Neural progenitor cell (in vitro differentiated cells): ENCODE measurements around the gene ENAH.

Experiments
- CTCF ChIP-seq: fragments of 200-600 bp; sonication (generic); IDR thresholded peaks from 2 replicates; pipeline ENCODE4 v1.5.1; 2017; ENCODE audit warnings: antibody characterized with exemption, mild to moderate bottlenecking
- EZH2 ChIP-seq: fragments of 200-600 bp; sonication (generic); IDR thresholded peaks from 2 replicates; pipeline ENCODE4 v1.6.1; 2017; ENCODE audit warnings: antibody characterized with exemption, mild to moderate bottlenecking, moderate library complexity

GRCh38 chr1:225471109-225471452 lies 181.8 kb downstream of the ENAH start:
- TF ChIP-seq CTCF (no peak), EZH2 (no peak)
